LNCAP (cell line): ENCODE measurements around the gene HSPA4.

Experiments
- TF ChIP-seq, protein P1 (sequence below): fragments of 450-650 bp; IDR thresholded peaks from 2 replicates; pipeline ENCODE4 v1.5.1; 2017; ENCODE audit warnings: mild to moderate bottlenecking

Gene HSPA4

DNA sequence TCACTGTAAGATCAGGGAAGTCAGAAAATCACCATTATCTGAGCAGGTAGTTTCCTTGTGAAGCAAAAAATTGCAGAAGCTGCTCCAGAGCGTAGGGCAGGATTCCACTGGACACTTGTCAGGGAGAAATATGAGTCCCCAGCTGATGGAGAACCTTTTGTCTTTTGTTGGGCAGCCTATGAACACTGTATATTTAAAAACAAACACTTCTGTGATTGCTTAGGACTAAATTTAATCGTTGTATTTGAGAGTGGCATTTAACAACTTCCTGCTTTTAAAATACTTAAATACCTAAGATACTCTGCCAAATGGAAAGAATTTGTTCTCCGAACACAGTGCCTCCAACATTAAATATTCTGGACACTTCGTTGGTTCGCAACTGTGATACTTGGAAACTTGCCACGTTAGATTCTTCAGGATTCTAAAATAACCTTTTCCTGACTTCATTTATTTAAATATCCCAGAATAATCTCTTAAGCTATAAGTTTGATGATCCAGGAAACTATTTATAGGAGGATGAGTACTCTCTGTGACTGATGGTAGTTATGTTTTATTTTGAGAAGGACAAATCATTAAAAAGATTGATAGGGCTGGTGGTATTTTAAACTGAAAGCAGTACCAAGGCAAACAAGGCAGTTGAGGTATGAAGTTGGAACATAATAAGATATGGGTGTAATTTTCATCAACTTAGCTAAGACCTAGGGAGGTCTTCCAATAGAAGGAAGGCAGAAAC, 2.7 kb upstream of the HSPA4 start:
- TF ChIP-seq, protein P1, sequence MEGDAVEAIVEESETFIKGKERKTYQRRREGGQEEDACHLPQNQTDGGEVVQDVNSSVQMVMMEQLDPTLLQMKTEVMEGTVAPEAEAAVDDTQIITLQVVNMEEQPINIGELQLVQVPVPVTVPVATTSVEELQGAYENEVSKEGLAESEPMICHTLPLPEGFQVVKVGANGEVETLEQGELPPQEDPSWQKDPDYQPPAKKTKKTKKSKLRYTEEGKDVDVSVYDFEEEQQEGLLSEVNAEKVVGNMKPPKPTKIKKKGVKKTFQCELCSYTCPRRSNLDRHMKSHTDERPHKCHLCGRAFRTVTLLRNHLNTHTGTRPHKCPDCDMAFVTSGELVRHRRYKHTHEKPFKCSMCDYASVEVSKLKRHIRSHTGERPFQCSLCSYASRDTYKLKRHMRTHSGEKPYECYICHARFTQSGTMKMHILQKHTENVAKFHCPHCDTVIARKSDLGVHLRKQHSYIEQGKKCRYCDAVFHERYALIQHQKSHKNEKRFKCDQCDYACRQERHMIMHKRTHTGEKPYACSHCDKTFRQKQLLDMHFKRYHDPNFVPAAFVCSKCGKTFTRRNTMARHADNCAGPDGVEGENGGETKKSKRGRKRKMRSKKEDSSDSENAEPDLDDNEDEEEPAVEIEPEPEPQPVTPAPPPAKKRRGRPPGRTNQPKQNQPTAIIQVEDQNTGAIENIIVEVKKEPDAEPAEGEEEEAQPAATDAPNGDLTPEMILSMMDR = no peak

DNA sequence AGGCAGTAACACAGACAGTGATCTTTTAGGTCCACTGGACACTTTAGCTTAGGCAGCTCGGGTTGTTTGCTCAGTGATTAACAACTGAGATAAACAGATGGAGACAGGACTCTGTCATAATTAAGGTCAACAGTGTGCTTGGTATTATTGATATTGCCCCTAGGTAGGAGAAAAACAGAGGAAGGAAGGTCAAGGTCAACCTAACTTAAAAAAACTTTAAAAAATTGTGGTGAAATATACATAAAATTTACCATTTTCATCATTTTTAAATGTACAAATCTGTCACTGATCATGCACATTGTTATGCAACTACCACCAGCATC, 2.1 kb upstream of the HSPA4 start:
- TF ChIP-seq, protein P1 = no peak

DNA sequence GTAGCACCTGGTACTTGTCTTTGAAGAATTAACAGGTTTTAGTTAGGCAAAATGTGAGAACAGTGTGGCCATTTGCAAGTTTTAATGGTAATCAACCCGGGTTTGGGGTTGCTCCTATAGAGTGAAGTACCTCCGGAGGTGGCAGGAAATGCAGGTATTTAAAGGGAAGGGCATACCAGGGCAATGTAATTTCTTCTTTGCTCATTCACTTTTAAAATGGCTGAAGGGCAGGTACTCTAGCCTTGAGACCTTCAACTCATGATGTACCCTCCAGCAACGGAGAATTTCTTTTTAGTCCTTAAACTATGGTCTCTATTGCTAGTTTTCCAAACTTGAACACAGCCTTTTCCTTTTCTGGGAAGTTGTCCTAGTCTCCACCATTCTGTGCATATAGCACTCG, 1.3 kb upstream of the HSPA4 start:
- TF ChIP-seq, protein P1 = no peak

DNA sequence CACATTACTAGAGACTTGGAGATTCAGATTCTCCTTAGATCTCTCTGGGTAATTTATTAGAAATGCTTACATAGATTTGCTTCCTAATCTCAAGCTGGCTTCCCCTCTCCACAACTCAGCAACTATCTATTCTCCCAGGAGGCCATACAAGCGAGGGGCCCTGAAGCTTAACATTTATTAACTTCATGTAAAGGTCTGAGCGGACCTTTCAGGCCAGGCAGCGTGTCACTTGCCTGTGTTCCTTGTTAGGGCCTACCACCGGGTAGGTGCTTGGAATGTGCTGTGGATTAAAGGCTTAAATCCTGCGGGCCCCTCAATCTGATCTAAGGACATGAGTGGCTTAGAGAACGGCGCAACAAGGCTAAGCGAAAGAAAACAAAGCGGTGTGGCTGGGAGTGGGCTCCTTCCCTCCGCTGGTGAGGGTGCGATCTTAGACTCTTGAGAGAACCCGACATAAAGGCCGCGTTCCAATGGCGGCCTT, 712 bp upstream of the HSPA4 start:
- TF ChIP-seq, protein P1 = no peak

DNA sequence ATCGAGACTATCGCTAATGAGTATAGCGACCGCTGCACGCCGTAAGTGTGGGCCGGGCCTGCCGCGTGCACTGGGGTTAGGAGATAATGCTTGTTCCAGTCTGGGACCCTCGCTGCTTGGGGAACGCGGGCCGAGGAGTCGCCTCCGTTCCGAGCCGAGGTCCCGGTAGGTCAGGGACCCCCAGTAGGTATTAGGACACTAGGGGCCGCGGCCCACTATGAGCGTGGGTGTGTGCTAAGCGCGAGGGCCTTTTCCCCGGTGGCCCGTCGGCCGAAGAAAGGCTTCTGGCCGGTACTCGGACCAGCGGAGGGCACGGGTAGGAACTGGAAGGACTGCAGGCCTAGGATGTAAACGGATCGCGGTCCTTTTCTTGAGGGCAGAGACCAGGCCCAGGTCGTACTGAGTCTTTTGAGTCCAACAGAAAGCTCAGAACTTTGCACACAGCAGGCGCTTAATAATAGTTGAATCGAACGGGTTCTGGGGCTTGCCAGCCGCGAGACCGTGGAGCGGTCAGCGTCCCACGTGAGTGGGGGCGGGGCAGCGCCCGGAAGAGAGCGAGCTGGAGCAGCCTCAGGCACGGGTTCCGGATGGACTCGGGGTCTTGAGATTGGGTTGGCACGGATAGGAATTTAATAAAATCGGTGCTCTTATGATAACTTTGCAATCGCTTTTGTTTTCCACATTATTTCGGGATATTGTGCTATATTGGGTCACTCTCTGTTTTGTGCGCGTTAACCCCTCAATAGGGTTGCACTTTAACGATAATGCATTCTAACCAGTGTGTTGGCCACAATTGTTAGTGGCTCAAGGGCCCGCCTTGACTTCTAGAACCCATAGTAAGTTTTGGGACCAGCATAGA, 733 bp downstream of the HSPA4 start:
- TF ChIP-seq, protein P1 = no peak

DNA sequence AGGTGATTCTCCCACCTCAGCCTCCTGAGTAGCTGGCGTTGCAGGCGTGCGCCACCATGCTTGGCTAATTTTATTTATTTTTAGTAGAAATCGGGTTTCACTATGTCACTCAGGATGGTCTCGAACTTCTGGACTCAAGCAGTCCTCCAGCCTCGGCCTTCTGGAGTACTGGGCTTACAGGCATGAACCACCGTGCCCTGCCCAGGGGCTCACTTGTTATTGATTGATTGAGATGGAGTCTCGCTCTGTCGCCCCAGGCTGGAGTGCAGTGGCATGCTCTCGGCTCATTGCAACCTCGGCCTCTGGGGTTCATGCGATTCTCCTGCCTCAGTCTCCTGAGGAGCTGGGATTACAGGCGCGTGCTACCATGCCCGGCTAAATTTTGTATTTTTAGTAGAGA, 1.6 kb downstream of the HSPA4 start:
- TF ChIP-seq, protein P1 = no peak

DNA sequence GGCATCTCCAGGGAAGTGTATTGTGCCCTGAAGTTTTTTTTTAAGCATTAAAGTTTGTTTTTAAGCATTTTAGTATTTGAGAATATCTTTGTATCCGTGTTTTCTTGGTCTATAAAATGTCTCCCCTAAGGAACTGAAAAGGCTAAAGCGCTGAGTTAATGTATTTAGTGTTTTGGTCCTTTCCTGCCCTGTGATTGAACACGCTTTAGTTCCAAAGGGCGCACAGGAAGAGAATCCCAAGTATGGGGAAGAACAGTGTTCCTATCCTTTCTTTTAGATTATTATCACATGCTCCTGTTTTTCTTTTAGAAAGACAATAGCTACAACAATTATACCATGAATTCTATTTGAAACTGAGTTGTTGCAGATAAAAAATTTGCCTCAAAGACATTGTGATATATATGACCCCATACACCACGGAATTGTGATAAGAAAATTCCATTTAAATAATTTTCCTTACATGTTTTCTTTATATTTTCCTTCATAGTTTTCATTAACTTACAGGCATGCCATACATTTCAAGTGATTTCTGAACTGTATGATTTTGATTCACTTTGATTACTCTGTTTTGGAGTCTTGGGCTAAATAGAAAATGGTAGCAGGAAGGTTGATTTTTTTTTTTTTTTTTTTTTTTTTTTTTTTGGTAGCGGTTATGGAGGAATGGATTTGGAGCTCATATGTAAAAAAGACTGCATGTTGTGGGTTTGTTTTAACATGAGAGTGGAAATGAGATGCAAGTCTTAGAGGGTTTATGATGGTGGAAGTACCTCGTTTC, 3.1 kb downstream of the HSPA4 start:
- TF ChIP-seq, protein P1 = no peak
